Left ventricle myocardium inferior (tissue), 1 donor: ENCODE results near the gene IFITM1. TPM values are rescaled to one million over a fixed set of nuclear protein-coding genes. Genes with fewer than 3 reads are reported as not detected.

Experiments
- DNase-seq: peaks from one replicate; pipeline ENCODE4 v3.0.0-alpha.2; 2020
- H3K27ac ChIP-seq: fragments of 200-600 bp; replicated peaks from 2 replicates; pipeline ENCODE4 v1.8.0; 2021
- H3K27me3 ChIP-seq: fragments of 200-600 bp; 2 replicates; pipeline ENCODE4 v1.8.0; 2021; ENCODE audit warnings: low read depth
- H3K36me3 ChIP-seq: fragments of 200-600 bp; 2 replicates; pipeline ENCODE4 v1.8.0; 2021
- H3K4me1 ChIP-seq: fragments of 200-600 bp; 2 replicates; pipeline ENCODE4 v1.8.0; 2021
- H3K4me3 ChIP-seq: fragments of 200-600 bp; 2 replicates; pipeline ENCODE4 v1.8.0; 2021; ENCODE audit warnings: mild to moderate bottlenecking, moderate library complexity
- H3K9me3 ChIP-seq: fragments of 200-600 bp; replicated peaks from 2 replicates; pipeline ENCODE4 v1.8.0; 2021
- intact Hi-C: fragments of 100-400 bp; cut with micrococcal nuclease; formaldehyde crosslinking; loops from one replicate; pipeline ENCODE4 v1.11.0; 2022
- total RNA-seq: library from RNA; stranded (reverse); fragmentation: NEBNext Ultra II Directional; extraction: Animal tissue kit (Norgen Biotek cat#: 25700); gene quantifications from one replicate; pipeline ENCODE4 v1.2.1, GENCODE V29; 2021
- TF ChIP-seq, protein P1 (sequence below): fragments of 200-600 bp; IDR thresholded peaks from 2 replicates; pipeline ENCODE4 v1.8.0; 2021; ENCODE audit warnings: antibody characterized with exemption, mild to moderate bottlenecking, borderline replicate concordance
- donor health status: DM: no; HTN: yes; CAD: no; lungs with severe emphysema.

The IFITM1 gene
- total RNA-seq, 1 donor from 2014 or later = 83.5 TPM

DNA sequence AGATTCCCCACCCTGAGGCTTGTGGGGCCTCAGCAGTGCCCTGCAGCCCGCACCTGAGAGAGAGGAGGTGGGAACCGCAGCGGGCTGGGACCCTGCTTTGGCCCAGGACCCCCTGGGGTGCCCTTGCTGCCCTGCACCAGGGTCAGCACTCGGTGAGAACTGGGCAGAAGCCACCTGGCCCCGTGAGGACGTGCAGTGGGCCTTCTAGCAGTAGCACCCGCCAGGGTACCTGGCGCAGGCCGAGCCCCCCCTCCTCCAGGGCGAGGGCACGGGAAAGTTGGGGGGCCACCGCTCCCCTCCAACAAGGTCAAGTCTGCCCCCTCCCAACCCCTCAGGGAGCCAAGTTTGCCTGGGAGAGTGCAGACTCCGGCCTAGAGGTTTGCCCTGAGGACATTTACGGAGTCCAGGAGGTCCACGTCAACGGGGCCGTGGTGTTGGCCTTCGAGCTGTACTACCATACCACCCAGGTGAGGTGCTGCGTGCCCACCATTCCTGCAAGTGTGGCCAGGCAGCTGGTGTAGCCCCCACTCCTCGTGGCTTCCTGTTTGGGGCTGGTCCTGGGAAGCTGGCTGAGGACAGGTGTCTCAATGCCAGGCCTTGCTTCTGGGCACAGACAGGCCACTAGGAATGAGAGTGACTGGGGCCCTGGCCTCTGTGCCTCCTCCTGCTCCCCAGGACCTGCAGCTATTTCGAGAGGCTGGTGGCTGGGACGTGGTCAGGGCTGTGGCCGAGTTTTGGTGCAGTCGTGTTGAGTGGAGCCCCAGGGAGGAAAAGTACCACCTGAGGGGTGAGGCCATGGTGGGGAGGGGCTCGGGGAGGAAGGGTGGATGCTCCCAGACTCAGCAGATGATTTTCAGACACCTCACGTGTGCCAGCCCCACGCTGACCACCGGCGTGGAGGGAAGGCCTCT is 21.4 kb upstream of the IFITM1 start:
- no peak overlapping the region for H3K27ac ChIP-seq
- peak; percentile 12 for DNase-seq
- TF ChIP-seq, protein P1, sequence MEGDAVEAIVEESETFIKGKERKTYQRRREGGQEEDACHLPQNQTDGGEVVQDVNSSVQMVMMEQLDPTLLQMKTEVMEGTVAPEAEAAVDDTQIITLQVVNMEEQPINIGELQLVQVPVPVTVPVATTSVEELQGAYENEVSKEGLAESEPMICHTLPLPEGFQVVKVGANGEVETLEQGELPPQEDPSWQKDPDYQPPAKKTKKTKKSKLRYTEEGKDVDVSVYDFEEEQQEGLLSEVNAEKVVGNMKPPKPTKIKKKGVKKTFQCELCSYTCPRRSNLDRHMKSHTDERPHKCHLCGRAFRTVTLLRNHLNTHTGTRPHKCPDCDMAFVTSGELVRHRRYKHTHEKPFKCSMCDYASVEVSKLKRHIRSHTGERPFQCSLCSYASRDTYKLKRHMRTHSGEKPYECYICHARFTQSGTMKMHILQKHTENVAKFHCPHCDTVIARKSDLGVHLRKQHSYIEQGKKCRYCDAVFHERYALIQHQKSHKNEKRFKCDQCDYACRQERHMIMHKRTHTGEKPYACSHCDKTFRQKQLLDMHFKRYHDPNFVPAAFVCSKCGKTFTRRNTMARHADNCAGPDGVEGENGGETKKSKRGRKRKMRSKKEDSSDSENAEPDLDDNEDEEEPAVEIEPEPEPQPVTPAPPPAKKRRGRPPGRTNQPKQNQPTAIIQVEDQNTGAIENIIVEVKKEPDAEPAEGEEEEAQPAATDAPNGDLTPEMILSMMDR = no peak
- peaks cover 39% of the 10 kb centered on the region for H3K27me3 ChIP-seq
- intact Hi-C loops = no loop called here
- H3K9me3 ChIP-seq = no peaks in the 10 kb centered on the region
- H3K4me3 ChIP-seq = no peak overlapping the region
- H3K4me1 ChIP-seq = peaks cover 29% of the 10 kb centered on the region
- H3K36me3 ChIP-seq = no peaks in the 10 kb centered on the region

DNA sequence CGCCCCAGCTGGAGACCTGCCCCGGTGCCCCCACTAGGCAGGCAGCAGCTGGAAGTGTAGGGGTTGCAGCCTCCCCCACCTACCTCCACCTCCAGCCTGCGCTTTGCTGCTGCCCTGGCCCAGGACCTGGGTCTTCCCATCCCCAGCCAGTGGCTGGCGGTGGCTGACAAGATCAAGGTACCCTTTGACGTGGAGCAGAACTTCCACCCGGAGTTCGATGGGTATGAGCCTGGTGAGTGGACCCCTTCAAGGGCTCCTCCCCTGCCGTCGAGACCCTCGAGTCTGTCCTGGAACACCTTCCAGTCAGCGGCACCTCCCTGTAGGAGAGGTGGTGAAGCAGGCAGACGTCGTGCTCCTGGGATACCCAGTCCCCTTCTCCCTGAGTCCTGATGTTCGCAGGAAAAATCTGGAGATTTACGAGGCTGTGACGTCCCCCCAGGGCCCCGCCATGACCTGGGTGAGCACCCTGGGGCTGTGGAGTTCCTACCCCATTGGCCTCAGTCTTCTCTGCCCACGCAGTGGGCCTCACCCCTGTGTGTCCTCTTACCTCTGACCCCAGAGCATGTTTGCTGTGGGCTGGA is 20.5 kb upstream of the IFITM1 start:
- DNase-seq = peak; percentile 12
- Histone ChIP-seq H3K36me3 (no peaks in the 10 kb centered on the region), H3K27me3 (peaks cover 38% of the 10 kb centered on the region), H3K27ac (no peak overlapping the region), H3K4me1 (peaks cover 31% of the 10 kb centered on the region), H3K4me3 (no peak overlapping the region), H3K9me3 (no peaks in the 10 kb centered on the region)
- TF ChIP-seq, protein P1 = no peak
- intact Hi-C loops = no loop called here

DNA sequence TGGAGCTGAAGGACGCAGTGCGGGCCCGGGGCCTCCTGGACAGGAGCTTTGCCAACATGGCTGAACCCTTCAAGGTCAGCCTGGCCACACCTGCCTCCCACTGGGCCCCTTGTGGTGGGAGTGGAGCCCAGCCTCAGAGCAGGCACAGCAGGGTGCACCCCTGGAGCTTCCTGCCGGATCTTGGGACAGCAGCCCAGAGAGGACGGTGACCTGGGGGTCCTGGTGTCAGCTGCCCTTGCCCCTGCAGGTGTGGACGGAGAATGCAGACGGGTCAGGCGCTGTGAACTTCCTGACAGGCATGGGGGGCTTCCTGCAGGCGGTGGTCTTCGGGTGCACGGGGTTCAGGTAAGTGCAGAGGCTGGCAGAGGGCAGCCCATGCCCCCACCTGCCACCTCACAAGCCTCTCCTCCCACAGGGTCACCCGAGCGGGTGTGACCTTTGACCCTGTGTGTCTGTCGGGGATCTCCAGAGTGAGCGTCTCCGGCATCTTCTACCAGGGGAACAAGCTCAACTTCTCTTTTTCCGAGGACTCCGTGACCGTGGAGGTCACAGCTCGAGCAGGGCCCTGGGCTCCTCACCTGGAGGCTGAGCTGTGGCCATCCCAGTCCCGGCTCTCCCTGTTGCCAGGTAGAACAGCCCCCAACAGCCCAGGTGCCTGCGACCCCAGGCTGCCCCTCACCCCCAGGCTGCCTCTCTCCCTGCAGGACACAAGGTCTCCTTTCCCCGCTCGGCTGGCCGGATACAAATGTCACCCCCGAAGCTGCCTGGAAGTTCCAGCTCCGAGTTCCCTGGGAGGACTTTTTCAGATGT is 19.8 kb upstream of the IFITM1 start:
- H3K4me1 ChIP-seq = peaks cover 31% of the 10 kb centered on the region
- TF ChIP-seq, protein P1 = no peak

DNA sequence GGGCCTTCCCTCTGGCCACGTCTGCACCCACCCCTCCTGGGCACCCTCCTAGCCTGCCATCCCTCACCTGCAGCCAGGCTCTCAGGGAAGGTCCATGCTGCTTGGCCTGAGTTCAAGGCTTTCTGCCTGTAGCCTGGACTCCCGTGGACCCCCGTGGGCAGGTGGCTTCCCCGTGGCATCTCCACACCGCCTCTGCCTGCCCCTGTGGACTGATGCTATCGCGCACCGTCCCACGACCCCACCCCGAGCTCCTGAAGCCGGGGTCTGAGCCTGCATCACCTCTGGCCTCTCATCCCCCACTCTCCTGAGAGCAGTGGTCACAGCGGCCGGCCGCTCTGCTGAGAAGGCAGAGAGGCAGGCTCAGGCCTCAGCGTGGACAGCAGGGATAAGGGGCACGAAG is 19.1 kb upstream of the IFITM1 start:
- H3K36me3 ChIP-seq = no peaks in the 10 kb centered on the region
- H3K27me3 ChIP-seq = peaks cover 47% of the 10 kb centered on the region
- H3K4me3 ChIP-seq = no peak overlapping the region
- TF ChIP-seq, protein P1 = no peak
- intact Hi-C loops = no loop called here
- no peak overlapping the region for H3K27ac ChIP-seq
- H3K9me3 ChIP-seq = no peaks in the 10 kb centered on the region
- peaks cover 26% of the 10 kb centered on the region for H3K4me1 ChIP-seq
- peak; percentile 11 for DNase-seq

More for the DNA sequence above, 19.8 kb upstream of the IFITM1 start:
- peak; percentile 14 for DNase-seq
- Histone ChIP-seq H3K27ac (no peak overlapping the region), H3K4me3 (no peak overlapping the region), H3K27me3 (peaks cover 40% of the 10 kb centered on the region), H3K9me3 (no peaks in the 10 kb centered on the region), H3K36me3 (no peaks in the 10 kb centered on the region)
- intact Hi-C loops = no loop called here
